Natural killer cell (primary cell): ENCODE data around the gene BANF2. TPM values are rescaled to one million over a fixed set of nuclear protein-coding genes. Genes with fewer than 3 reads are reported as not detected.

Experiments
- ATAC-seq, 3 donors: fragments of 150-1000 bp in 2 of 3; fragments of 200-7000 bp in 1 of 3; cut with Tn5 transposase; 1 replicate in 1 of 3; 2 replicates in 2 of 3; pipeline ENCODE4 v1.10.0; 2021; ENCODE audit warnings: mild to moderate bottlenecking in 2 of 3, moderate library complexity in 2 of 3
- DNase-seq, 2 donors: peaks; one replicate each; pipeline versions ENCODE4 v3.0.0 to v3.0.0-alpha.2; 2013 to 2021; ENCODE audit warnings: mixed read lengths in 1 of 2
- H3K27ac ChIP-seq: one replicate; pipeline ENCODE4 v1.5.1; 2013; ENCODE audit warnings: mild to moderate bottlenecking, low read length
- H3K27me3 ChIP-seq: one replicate; pipeline ENCODE4 v1.6.1; 2013; ENCODE audit warnings: low read length; ENCODE audit not compliant: control insufficient read depth, insufficient read depth
- H3K36me3 ChIP-seq: one replicate; pipeline ENCODE4 v1.6.1; 2013; ENCODE audit warnings: low read length; ENCODE audit not compliant: control insufficient read depth, insufficient read depth
- H3K4me1 ChIP-seq: one replicate; pipeline ENCODE4 v1.6.1; 2013; ENCODE audit warnings: low read length; ENCODE audit not compliant: control insufficient read depth, insufficient read depth
- H3K4me3 ChIP-seq: one replicate; pipeline ENCODE4 v1.5.1; 2013; ENCODE audit warnings: low read length
- H3K9me3 ChIP-seq: one replicate; pipeline ENCODE4 v1.6.1; 2013; ENCODE audit warnings: low read length; ENCODE audit not compliant: control insufficient read depth, insufficient read depth
- H3K27ac Mint-ChIP-seq, 2 donors: one replicate each; pipeline ENCODE4 v1.8.0; 2022; ENCODE audit warnings: mild to moderate bottlenecking in 2 of 2, mixed read lengths in 2 of 2, moderate library complexity in 1 of 2
- H3K27me3 Mint-ChIP-seq, 2 donors: one replicate each; pipeline ENCODE4 v1.8.0; 2022; ENCODE audit warnings: low read depth in 2 of 2, mixed read lengths in 2 of 2
- H3K36me3 Mint-ChIP-seq: one replicate; pipeline ENCODE4 v1.8.0; 2022; ENCODE audit warnings: mixed read lengths
- H3K4me1 Mint-ChIP-seq, 2 donors: one replicate each; pipeline ENCODE4 v1.8.0; 2022; ENCODE audit warnings: mixed read lengths in 2 of 2
- H3K4me3 Mint-ChIP-seq: one replicate; pipeline ENCODE4 v1.8.0; 2022; ENCODE audit warnings: mild to moderate bottlenecking, moderate library complexity, mixed read lengths
- H3K9me3 Mint-ChIP-seq, 2 donors: one replicate each; pipeline ENCODE4 v1.8.0; 2022; ENCODE audit warnings: mixed read lengths in 2 of 2
- WGBS: methylation state at CpG from one replicate; pipeline ENCODE4 v1.1.7; 2013; ENCODE audit warnings: missing lambda C conversion rate; ENCODE audit not compliant: insufficient coverage; 5-methylcytosine and 5-hydroxymethylcytosine counted together
- intact Hi-C: fragments of 100-400 bp; cut with micrococcal nuclease; formaldehyde crosslinking; loops from one replicate; pipeline ENCODE4 v1.14.2; 2022
- total RNA-seq, 4 donors: library from RNA; stranded (reverse); fragments of 120-200 nt in 1 of 4; gene quantifications; one replicate each; pipeline versions ENCODE4 v1.2.3 to v1.2.4, GENCODE V29; 2013 to 2022
- TF ChIP-seq, protein P1 (sequence below): fragments of 200-600 bp; IDR thresholded peaks from one replicate; pipeline ENCODE4 v1.8.0; 2022; ENCODE audit warnings: antibody characterized with exemption

BANF2 gene
- total RNA-seq, 3 donors from 2014 or later (not counting 1 experiment from before 2014, with no cell fraction given): not detected

- no peaks in the 10 kb centered on the region for H3K9me3 ChIP-seq
- H3K4me3 Mint-ChIP-seq: no peak overlapping the region
- ATAC-seq (no peak), DNase-seq (no peak)
- no peak overlapping the region for H3K27ac ChIP-seq
- H3K36me3 ChIP-seq: no peaks in the 10 kb centered on the region
- no peaks in the 10 kb centered on the region for H3K4me1 ChIP-seq
- intact Hi-C loops: no loop called here
- no peaks in the 10 kb centered on the region for H3K27me3 Mint-ChIP-seq
- WGBS: 100% methylated on average over 1 of the region's 1 CpG
- H3K27ac Mint-ChIP-seq: no peak overlapping the region
- no peaks in the 10 kb centered on the region for H3K9me3 Mint-ChIP-seq
- H3K4me1 Mint-ChIP-seq: no peaks in the 10 kb centered on the region
- no peak overlapping the region for H3K4me3 ChIP-seq
- TF ChIP-seq, protein P1, sequence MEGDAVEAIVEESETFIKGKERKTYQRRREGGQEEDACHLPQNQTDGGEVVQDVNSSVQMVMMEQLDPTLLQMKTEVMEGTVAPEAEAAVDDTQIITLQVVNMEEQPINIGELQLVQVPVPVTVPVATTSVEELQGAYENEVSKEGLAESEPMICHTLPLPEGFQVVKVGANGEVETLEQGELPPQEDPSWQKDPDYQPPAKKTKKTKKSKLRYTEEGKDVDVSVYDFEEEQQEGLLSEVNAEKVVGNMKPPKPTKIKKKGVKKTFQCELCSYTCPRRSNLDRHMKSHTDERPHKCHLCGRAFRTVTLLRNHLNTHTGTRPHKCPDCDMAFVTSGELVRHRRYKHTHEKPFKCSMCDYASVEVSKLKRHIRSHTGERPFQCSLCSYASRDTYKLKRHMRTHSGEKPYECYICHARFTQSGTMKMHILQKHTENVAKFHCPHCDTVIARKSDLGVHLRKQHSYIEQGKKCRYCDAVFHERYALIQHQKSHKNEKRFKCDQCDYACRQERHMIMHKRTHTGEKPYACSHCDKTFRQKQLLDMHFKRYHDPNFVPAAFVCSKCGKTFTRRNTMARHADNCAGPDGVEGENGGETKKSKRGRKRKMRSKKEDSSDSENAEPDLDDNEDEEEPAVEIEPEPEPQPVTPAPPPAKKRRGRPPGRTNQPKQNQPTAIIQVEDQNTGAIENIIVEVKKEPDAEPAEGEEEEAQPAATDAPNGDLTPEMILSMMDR: no peak
- H3K36me3 Mint-ChIP-seq: no peaks in the 10 kb centered on the region
- no peaks in the 10 kb centered on the region for H3K27me3 ChIP-seq
Measured at GRCh38 chr20:17714597-17714996, 14.8 kb downstream of the BANF2 start.

DNA sequence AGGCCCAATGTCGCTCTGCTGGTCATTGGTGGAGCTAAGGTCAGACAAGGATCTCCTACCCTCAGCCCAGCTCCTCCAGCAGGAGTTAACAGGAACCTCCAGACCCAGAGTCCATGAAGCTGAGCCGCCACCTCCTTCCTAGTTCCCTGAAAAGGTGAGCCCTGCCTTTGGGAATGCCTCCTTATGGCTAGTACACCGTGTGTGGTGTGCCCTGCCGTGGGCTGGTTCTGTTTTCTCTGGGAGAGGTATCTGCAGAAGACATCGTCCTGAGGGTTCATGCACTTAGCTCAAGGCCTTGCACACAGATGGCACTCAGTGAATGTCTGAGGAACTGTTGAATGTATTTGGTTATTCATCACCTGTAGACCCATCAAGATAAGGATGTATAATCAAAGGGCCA, 15.3 kb downstream of the BANF2 start:
- Histone ChIP-seq H3K4me1 (no peaks in the 10 kb centered on the region), H3K4me3 (no peak overlapping the region), H3K27ac (no peak overlapping the region), H3K27me3 (no peaks in the 10 kb centered on the region), H3K36me3 (no peaks in the 10 kb centered on the region), H3K9me3 (no peaks in the 10 kb centered on the region)
- 93% methylated on average over 5 of the region's 5 CpGs for WGBS
- Mint-ChIP-seq H3K4me1 (no peaks in the 10 kb centered on the region), H3K4me3 (no peak overlapping the region), H3K27ac (no peak overlapping the region), H3K27me3 (no peaks in the 10 kb centered on the region), H3K36me3 (no peaks in the 10 kb centered on the region), H3K9me3 (no peaks in the 10 kb centered on the region)
- TF ChIP-seq, protein P1: no peak
- ATAC-seq (no peak), DNase-seq (no peak)
- intact Hi-C loops: no loop called here

GRCh38 chr20:17716331-17716730, 16.6 kb downstream of the BANF2 start:
- intact Hi-C loops: no loop called here
- H3K9me3 Mint-ChIP-seq: no peaks in the 10 kb centered on the region
- H3K36me3 ChIP-seq: no peaks in the 10 kb centered on the region
- WGBS: 85% methylated on average over 7 of the region's 7 CpGs
- no peak for DNase-seq
- no peaks in the 10 kb centered on the region for H3K36me3 Mint-ChIP-seq
- H3K27ac Mint-ChIP-seq: no peak overlapping the region
- no peaks in the 10 kb centered on the region for H3K27me3 ChIP-seq
- TF ChIP-seq, protein P1: no peak
- H3K27ac ChIP-seq: no peak overlapping the region
- H3K4me3 ChIP-seq: no peak overlapping the region
- no peaks in the 10 kb centered on the region for H3K4me1 Mint-ChIP-seq
- H3K4me3 Mint-ChIP-seq: no peak overlapping the region
- H3K27me3 Mint-ChIP-seq: no peaks in the 10 kb centered on the region
- no peaks in the 10 kb centered on the region for H3K9me3 ChIP-seq
- H3K4me1 ChIP-seq: no peaks in the 10 kb centered on the region
- no peak for ATAC-seq

DNA sequence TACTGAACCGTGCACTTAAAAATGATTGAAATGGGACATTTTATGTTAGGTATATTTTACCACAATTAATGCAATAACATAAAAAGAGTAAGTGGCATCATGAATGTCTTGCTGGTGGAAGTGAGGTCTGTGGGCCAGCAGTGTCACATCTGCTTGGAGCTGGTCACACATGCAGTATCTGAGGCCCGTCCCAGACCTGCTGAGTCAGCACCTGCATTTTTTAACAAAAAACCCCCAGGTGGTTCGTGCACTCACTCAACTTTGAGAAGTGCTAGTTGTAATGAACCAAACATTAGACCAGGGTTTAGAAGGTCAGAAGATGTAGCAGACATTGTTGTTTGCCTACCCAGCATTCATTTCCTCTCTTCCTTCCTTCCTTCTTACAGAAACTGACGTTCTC, 21.0 kb downstream of the BANF2 start:
- Histone ChIP-seq H3K9me3 (no peaks in the 10 kb centered on the region), H3K4me1 (peaks cover 4% of the 10 kb centered on the region), H3K36me3 (no peaks in the 10 kb centered on the region), H3K4me3 (no peak overlapping the region), H3K27ac (no peak overlapping the region), H3K27me3 (no peaks in the 10 kb centered on the region)
- Mint-ChIP-seq H3K9me3 (no peaks in the 10 kb centered on the region), H3K4me3 (no peak overlapping the region), H3K27ac (no peak overlapping the region), H3K27me3 (peaks cover 8 to 15% of the 10 kb centered on the region in 2 donors), H3K36me3 (no peaks in the 10 kb centered on the region), H3K4me1 (no peaks in the 10 kb centered on the region)
- intact Hi-C loops: no loop called here
- TF ChIP-seq, protein P1: no peak
- DNase-seq (no peak), ATAC-seq (no peak)
- WGBS: 68% methylated on average over 3 of the region's 4 CpGs
